ENCODE results near the gene DPRX. TPM values are rescaled to one million over a fixed set of nuclear protein-coding genes. Genes with fewer than 3 reads are reported as not detected.
"Not testable (repeated sequence)": the region's sequence is repeated elsewhere in the genome, so short reads cannot be mapped to it uniquely, and the experiment has no call there.

The DPRX gene
- polyA plus RNA-seq, 2 donors, result not detected

GRCh38 chr19:53659292-53659691 lies 27.5 kb downstream of the DPRX start:
- Histone ChIP-seq H3K27ac (ENCODE audit: low read depth in 2 of 2, low read length in 1 of 2) (no peak overlapping the region), H3K4me1 (ENCODE audit: control insufficient read depth in 2 of 2, insufficient read depth in 2 of 2, low read length in 1 of 2) (peaks cover 0 to 2% of the 10 kb centered on the region in 2 donors), H3K36me3 (ENCODE audit: control insufficient read depth in 2 of 2, insufficient read depth in 2 of 2, low read length in 1 of 2) (no peaks in the 10 kb centered on the region), H3K9me3 (ENCODE audit: control insufficient read depth in 2 of 2, insufficient read depth in 1 of 2, low read depth in 1 of 2, low read length in 1 of 2) (peaks cover 2 to 7% of the 10 kb centered on the region in 2 donors), H3K27me3 (ENCODE audit: control insufficient read depth in 1 of 2, insufficient read depth in 2 of 2, low read length in 2 of 2) (no peaks in the 10 kb centered on the region), H3K4me3 (ENCODE audit: low read depth in 1 of 2, low read length in 2 of 2) (no peak overlapping the region)
- 19 to 23% methylated on average over 6 of the region's 6 CpGs for WGBS, 2 donors

- Histone ChIP-seq H3K36me3 (ENCODE audit: control insufficient read depth in 2 of 2, insufficient read depth in 2 of 2, low read length in 1 of 2) (no peaks in the 10 kb centered on the region), H3K4me3 (ENCODE audit: low read depth in 1 of 2, low read length in 2 of 2) (no peak overlapping the region), H3K9me3 (ENCODE audit: control insufficient read depth in 2 of 2, insufficient read depth in 1 of 2, low read depth in 1 of 2, low read length in 1 of 2) (peaks cover 0 to 7% of the 10 kb centered on the region in 2 donors), H3K27ac (ENCODE audit: low read depth in 2 of 2, low read length in 1 of 2) (no peak overlapping the region), H3K27me3 (ENCODE audit: control insufficient read depth in 1 of 2, insufficient read depth in 2 of 2, low read length in 2 of 2) (no peaks in the 10 kb centered on the region), H3K4me1 (ENCODE audit: control insufficient read depth in 2 of 2, insufficient read depth in 2 of 2, low read length in 1 of 2) (no peaks in the 10 kb centered on the region)
- WGBS, 2 donors, result 74 to 81% methylated on average over 4 of the region's 4 CpGs
These were observed 28.8 kb downstream of the DPRX start for GRCh38 chr19:53660584-53660983.

- 55 to 68% methylated on average over 6 of the region's 6 CpGs for WGBS, 2 donors
- no peak overlapping the region for H3K27ac ChIP-seq (ENCODE audit: low read depth in 2 of 2, low read length in 1 of 2)
These were observed 30.4 kb downstream of the DPRX start for GRCh38 chr19:53662209-53662608.

GRCh38 chr19:53664152-53664551 lies 32.4 kb downstream of the DPRX start:
- H3K27ac ChIP-seq (ENCODE audit: low read depth in 2 of 2, low read length in 1 of 2), result no peak overlapping the region
- H3K36me3 ChIP-seq (ENCODE audit: control insufficient read depth in 2 of 2, insufficient read depth in 2 of 2, low read length in 1 of 2), result no peaks in the 10 kb centered on the region
- no peaks in the 10 kb centered on the region for H3K9me3 ChIP-seq (ENCODE audit: control insufficient read depth in 2 of 2, insufficient read depth in 1 of 2, low read depth in 1 of 2, low read length in 1 of 2)
- no peak overlapping the region for H3K4me3 ChIP-seq (ENCODE audit: low read depth in 1 of 2, low read length in 2 of 2)
- 85 to 89% methylated on average over 12 of the region's 12 CpGs for whole genome bisulfite sequencing, 2 donors
- H3K27me3 ChIP-seq (ENCODE audit: control insufficient read depth in 1 of 2, insufficient read depth in 2 of 2, low read length in 2 of 2), result no peaks in the 10 kb centered on the region
- no peaks in the 10 kb centered on the region for H3K4me1 ChIP-seq (ENCODE audit: control insufficient read depth in 2 of 2, insufficient read depth in 2 of 2, low read length in 1 of 2)

More at GRCh38 chr19:53662209-53662608, 30.4 kb downstream of the DPRX start:
- H3K4me3 ChIP-seq (ENCODE audit: low read depth in 1 of 2, low read length in 2 of 2), result no peak overlapping the region
- H3K9me3 ChIP-seq (ENCODE audit: control insufficient read depth in 2 of 2, insufficient read depth in 1 of 2, low read depth in 1 of 2, low read length in 1 of 2), result peaks cover 0 to 3% of the 10 kb centered on the region in 2 donors
- no peaks in the 10 kb centered on the region for H3K4me1 ChIP-seq (ENCODE audit: control insufficient read depth in 2 of 2, insufficient read depth in 2 of 2, low read length in 1 of 2)
- H3K36me3 ChIP-seq (ENCODE audit: control insufficient read depth in 2 of 2, insufficient read depth in 2 of 2, low read length in 1 of 2), result no peaks in the 10 kb centered on the region
- H3K27me3 ChIP-seq (ENCODE audit: control insufficient read depth in 1 of 2, insufficient read depth in 2 of 2, low read length in 2 of 2), result no peaks in the 10 kb centered on the region

- Histone ChIP-seq H3K27me3 (ENCODE audit: control insufficient read depth in 1 of 2, insufficient read depth in 2 of 2, low read length in 2 of 2) (no peaks in the 10 kb centered on the region), H3K9me3 (ENCODE audit: control insufficient read depth in 2 of 2, insufficient read depth in 1 of 2, low read depth in 1 of 2, low read length in 1 of 2) (no peaks in the 10 kb centered on the region), H3K36me3 (ENCODE audit: control insufficient read depth in 2 of 2, insufficient read depth in 2 of 2, low read length in 1 of 2) (no peaks in the 10 kb centered on the region), H3K4me1 (ENCODE audit: control insufficient read depth in 2 of 2, insufficient read depth in 2 of 2, low read length in 1 of 2) (no peaks in the 10 kb centered on the region), H3K27ac (ENCODE audit: low read depth in 2 of 2, low read length in 1 of 2) (no peak overlapping the region), H3K4me3 (ENCODE audit: low read depth in 1 of 2, low read length in 2 of 2) (no peak overlapping the region)
- WGBS, 2 donors, result 70 to 75% methylated on average over 2 of the region's 2 CpGs
These were observed 33.0 kb downstream of the DPRX start for GRCh38 chr19:53664760-53665159.

GRCh38 chr19:53666331-53666730 lies 34.5 kb downstream of the DPRX start:
- H3K9me3 ChIP-seq (ENCODE audit: control insufficient read depth in 2 of 2, insufficient read depth in 1 of 2, low read depth in 1 of 2, low read length in 1 of 2); H3K36me3 ChIP-seq (ENCODE audit: control insufficient read depth in 2 of 2, insufficient read depth in 2 of 2, low read length in 1 of 2); H3K4me1 ChIP-seq (ENCODE audit: control insufficient read depth in 2 of 2, insufficient read depth in 2 of 2, low read length in 1 of 2); H3K27me3 ChIP-seq (ENCODE audit: control insufficient read depth in 1 of 2, insufficient read depth in 2 of 2, low read length in 2 of 2); H3K4me3 ChIP-seq (ENCODE audit: low read depth in 1 of 2, low read length in 2 of 2); H3K27ac ChIP-seq (ENCODE audit: low read depth in 2 of 2, low read length in 1 of 2): not testable (repeated sequence)
- WGBS, 2 donors, result 67 to 94% methylated on average over 1 to 3 of the region's 3 CpGs

- H3K36me3 ChIP-seq (ENCODE audit: control insufficient read depth in 2 of 2, insufficient read depth in 2 of 2, low read length in 1 of 2); H3K4me1 ChIP-seq (ENCODE audit: control insufficient read depth in 2 of 2, insufficient read depth in 2 of 2, low read length in 1 of 2); H3K27me3 ChIP-seq (ENCODE audit: control insufficient read depth in 1 of 2, insufficient read depth in 2 of 2, low read length in 2 of 2); H3K9me3 ChIP-seq (ENCODE audit: control insufficient read depth in 2 of 2, insufficient read depth in 1 of 2, low read depth in 1 of 2, low read length in 1 of 2); H3K27ac ChIP-seq (ENCODE audit: low read depth in 2 of 2, low read length in 1 of 2); H3K4me3 ChIP-seq (ENCODE audit: low read depth in 1 of 2, low read length in 2 of 2): not testable (repeated sequence)
- WGBS, 2 donors, result 88 to 91% methylated on average over 3 of the region's 3 CpGs
These were observed 37.0 kb downstream of the DPRX start for GRCh38 chr19:53668804-53669203.

- Histone ChIP-seq H3K27me3 (ENCODE audit: control insufficient read depth in 1 of 2, insufficient read depth in 2 of 2, low read length in 2 of 2) (no peaks in the 10 kb centered on the region), H3K36me3 (ENCODE audit: control insufficient read depth in 2 of 2, insufficient read depth in 2 of 2, low read length in 1 of 2) (no peaks in the 10 kb centered on the region), H3K4me3 (ENCODE audit: low read depth in 1 of 2, low read length in 2 of 2) (no peak overlapping the region), H3K27ac (ENCODE audit: low read depth in 2 of 2, low read length in 1 of 2) (no peak overlapping the region), H3K9me3 (ENCODE audit: control insufficient read depth in 2 of 2, insufficient read depth in 1 of 2, low read depth in 1 of 2, low read length in 1 of 2) (no peaks in the 10 kb centered on the region), H3K4me1 (ENCODE audit: control insufficient read depth in 2 of 2, insufficient read depth in 2 of 2, low read length in 1 of 2) (no peaks in the 10 kb centered on the region)
- 84% methylated on average over 5 of the region's 5 CpGs for WGBS, 2 donors
These were observed 38.5 kb downstream of the DPRX start for GRCh38 chr19:53670345-53670744.

GRCh38 chr19:53671663-53672062 lies 39.9 kb downstream of the DPRX start:
- 50 to 54% methylated on average over 3 of the region's 3 CpGs for WGBS, 2 donors
- Histone ChIP-seq H3K4me3 (ENCODE audit: low read depth in 1 of 2, low read length in 2 of 2) (no peak overlapping the region), H3K27ac (ENCODE audit: low read depth in 2 of 2, low read length in 1 of 2) (no peak overlapping the region), H3K9me3 (ENCODE audit: control insufficient read depth in 2 of 2, insufficient read depth in 1 of 2, low read depth in 1 of 2, low read length in 1 of 2) (no peaks in the 10 kb centered on the region), H3K4me1 (ENCODE audit: control insufficient read depth in 2 of 2, insufficient read depth in 2 of 2, low read length in 1 of 2) (no peaks in the 10 kb centered on the region), H3K36me3 (ENCODE audit: control insufficient read depth in 2 of 2, insufficient read depth in 2 of 2, low read length in 1 of 2) (no peaks in the 10 kb centered on the region), H3K27me3 (ENCODE audit: control insufficient read depth in 1 of 2, insufficient read depth in 2 of 2, low read length in 2 of 2) (no peaks in the 10 kb centered on the region)
